ENCODE data around the gene CEL.

The CEL gene

DNA sequence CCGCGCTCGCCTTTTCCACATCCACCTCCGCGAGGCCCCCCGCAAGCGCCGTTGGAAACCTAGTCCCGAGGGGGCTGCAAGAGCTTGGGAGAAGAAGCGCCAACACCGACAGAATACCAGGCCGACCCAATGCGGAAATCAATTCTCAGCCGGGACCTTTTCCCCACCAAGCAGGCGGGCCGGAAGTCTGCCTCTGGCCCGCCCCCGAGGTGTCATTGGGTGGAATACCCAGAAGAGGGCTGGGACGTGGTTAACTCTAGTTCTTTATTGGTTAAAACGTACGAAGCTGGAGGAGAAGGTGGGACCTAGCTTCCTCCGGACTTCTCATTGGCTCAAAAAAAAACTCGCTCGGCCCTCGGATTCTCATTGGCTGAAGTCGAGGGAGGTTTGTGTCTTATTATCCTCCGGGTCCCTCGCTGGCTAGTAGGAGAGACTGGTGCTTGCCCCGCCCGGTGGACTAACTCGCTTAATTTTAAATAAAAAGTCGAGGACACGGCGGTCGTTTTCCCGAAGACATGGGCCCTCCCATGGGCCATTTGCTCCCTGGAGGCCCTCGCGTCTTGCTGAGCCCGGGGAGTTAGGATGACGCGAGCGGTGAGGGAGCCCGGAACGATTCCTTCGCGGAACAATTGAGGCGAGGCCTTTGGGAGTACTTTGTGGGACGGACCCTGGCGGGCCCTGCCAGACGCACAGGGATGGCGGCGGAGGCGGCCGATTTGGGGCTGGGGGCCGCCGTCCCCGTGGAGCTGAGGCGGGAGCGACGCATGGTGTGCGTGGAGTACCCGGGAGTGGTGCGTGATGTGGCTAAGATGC is 31.3 kb upstream of the CEL start, which contains the start of gene GTF3C5 (continued):
- TF ChIP-seq, protein P1, sequence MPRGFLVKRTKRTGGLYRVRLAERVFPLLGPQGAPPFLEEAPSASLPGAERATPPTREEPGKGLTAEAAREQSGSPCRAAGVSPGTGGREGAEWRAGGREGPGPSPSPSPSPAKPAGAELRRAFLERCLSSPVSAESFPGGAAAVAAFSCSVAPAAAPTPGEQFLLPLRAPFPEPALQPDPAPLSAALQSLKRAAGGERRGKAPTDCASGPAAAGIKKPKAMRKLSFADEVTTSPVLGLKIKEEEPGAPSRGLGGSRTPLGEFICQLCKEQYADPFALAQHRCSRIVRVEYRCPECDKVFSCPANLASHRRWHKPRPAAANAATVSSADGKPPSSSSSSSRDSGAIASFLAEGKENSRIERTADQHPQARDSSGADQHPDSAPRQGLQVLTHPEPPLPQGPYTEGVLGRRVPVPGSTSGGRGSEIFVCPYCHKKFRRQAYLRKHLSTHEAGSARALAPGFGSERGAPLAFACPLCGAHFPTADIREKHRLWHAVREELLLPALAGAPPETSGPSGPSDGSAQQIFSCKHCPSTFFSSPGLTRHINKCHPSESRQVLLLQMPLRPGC (tag by site-specific recombination; IDR thresholded peaks at IDR 0.05) = peak; percentile 96
- TF ChIP-seq ZNF660 (tag by site-specific recombination; IDR thresholded peaks at IDR 0.05) (peak; percentile 96), MEIS1 (CRISPR knock-in tag; IDR thresholded peaks at IDR 0.05; ENCODE audit: borderline replicate concordance) (0 out of 2 replicates have a peak, but pooled peaks have one; percentile 31), ZNF19 (tag by site-specific recombination; IDR thresholded peaks at IDR 0.05; ENCODE audit: low read depth) (0 out of 2 replicates have a peak, but pooled peaks have one; percentile 29), ZNF248 (tag by site-specific recombination; IDR thresholded peaks at IDR 0.05) (no peak), KLF9 (tag by site-specific recombination; IDR thresholded peaks at IDR 0.05; ENCODE audit: low read depth) (peak; percentile 65), ZNF707 (tag by site-specific recombination; IDR thresholded peaks at IDR 0.05) (no peak), ZBTB1 (tag by site-specific recombination; IDR thresholded peaks at IDR 0.05) (peak; percentile 80), ZNF580 (tag by site-specific recombination; IDR thresholded peaks at IDR 0.05) (peak; percentile 98), ZNF10 (tag by site-specific recombination; IDR thresholded peaks at IDR 0.05) (peak; percentile 60; the same call in 1 of the 2 replicates), ZNF157 (tag by site-specific recombination; IDR thresholded peaks at IDR 0.05) (no peak), RBAK (tag by site-specific recombination; IDR thresholded peaks at IDR 0.05) (no peak), ZNF121 (tag by site-specific recombination; IDR thresholded peaks at IDR 0.05) (peak; percentile 86), ZNF76 (tag by site-specific recombination; IDR thresholded peaks at IDR 0.05; ENCODE audit: borderline replicate concordance, low read depth) (peak; percentile 88), ZNF843 (tag by site-specific recombination; IDR thresholded peaks at IDR 0.05) (peak; percentile 81; the same call in 1 of the 2 replicates), ZNF629 (tag by site-specific recombination; IDR thresholded peaks at IDR 0.05) (peak; percentile 86), ZSCAN16 (tag by site-specific recombination; IDR thresholded peaks at IDR 0.05) (peak; percentile 61; the same call in 1 of the 2 replicates), ZNF423 (tag by site-specific recombination; IDR thresholded peaks at IDR 0.05) (0 out of 2 replicates have a peak, but pooled peaks have one; percentile 26), ZNF354C (tag by site-specific recombination; IDR thresholded peaks at IDR 0.05; ENCODE audit: borderline replicate concordance, low read depth) (no peak)
- TF ChIP-seq, protein P2, sequence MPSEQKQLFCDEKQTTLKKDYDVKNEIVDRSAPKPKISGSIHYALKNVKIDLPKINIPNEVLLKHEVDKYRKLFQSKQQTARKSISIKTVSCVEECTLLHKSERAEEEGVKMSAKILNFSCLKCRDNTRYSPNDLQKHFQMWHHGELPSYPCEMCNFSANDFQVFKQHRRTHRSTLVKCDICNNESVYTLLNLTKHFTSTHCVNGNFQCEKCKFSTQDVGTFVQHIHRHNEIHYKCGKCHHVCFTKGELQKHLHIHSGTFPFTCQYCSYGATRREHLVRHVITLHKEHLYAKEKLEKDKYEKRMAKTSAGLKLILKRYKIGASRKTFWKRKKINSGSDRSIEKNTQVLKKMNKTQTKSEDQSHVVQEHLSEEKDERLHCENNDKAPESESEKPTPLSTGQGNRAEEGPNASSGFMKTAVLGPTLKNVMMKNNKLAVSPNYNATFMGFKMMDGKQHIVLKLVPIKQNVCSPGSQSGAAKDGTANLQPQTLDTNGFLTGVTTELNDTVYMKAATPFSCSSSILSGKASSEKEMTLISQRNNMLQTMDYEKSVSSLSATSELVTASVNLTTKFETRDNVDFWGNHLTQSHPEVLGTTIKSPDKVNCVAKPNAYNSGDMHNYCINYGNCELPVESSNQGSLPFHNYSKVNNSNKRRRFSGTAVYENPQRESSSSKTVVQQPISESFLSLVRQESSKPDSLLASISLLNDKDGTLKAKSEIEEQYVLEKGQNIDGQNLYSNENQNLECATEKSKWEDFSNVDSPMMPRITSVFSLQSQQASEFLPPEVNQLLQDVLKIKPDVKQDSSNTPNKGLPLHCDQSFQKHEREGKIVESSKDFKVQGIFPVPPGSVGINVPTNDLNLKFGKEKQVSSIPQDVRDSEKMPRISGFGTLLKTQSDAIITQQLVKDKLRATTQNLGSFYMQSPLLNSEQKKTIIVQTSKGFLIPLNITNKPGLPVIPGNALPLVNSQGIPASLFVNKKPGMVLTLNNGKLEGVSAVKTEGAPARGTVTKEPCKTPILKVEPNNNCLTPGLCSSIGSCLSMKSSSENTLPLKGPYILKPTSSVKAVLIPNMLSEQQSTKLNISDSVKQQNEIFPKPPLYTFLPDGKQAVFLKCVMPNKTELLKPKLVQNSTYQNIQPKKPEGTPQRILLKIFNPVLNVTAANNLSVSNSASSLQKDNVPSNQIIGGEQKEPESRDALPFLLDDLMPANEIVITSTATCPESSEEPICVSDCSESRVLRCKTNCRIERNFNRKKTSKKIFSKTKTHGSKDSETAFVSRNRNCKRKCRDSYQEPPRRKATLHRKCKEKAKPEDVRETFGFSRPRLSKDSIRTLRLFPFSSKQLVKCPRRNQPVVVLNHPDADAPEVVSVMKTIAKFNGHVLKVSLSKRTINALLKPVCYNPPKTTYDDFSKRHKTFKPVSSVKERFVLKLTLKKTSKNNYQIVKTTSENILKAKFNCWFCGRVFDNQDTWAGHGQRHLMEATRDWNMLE (tag by site-specific recombination; conservative IDR thresholded peaks at IDR 0.05; ENCODE audit: low read depth) = peak; percentile 76
- TF ChIP-seq, protein P3, sequence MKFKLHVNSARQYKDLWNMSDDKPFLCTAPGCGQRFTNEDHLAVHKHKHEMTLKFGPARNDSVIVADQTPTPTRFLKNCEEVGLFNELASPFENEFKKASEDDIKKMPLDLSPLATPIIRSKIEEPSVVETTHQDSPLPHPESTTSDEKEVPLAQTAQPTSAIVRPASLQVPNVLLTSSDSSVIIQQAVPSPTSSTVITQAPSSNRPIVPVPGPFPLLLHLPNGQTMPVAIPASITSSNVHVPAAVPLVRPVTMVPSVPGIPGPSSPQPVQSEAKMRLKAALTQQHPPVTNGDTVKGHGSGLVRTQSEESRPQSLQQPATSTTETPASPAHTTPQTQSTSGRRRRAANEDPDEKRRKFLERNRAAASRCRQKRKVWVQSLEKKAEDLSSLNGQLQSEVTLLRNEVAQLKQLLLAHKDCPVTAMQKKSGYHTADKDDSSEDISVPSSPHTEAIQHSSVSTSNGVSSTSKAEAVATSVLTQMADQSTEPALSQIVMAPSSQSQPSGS (tag by site-specific recombination; IDR thresholded peaks at IDR 0.05; ENCODE audit: low read depth) = peak; percentile 30; the same call in 1 of the 2 replicates
- TF ChIP-seq, protein P4, sequence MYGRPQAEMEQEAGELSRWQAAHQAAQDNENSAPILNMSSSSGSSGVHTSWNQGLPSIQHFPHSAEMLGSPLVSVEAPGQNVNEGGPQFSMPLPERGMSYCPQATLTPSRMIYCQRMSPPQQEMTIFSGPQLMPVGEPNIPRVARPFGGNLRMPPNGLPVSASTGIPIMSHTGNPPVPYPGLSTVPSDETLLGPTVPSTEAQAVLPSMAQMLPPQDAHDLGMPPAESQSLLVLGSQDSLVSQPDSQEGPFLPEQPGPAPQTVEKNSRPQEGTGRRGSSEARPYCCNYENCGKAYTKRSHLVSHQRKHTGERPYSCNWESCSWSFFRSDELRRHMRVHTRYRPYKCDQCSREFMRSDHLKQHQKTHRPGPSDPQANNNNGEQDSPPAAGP (tag by site-specific recombination; IDR thresholded peaks at IDR 0.05) = peak; percentile 99
- TF ChIP-seq, protein P5, sequence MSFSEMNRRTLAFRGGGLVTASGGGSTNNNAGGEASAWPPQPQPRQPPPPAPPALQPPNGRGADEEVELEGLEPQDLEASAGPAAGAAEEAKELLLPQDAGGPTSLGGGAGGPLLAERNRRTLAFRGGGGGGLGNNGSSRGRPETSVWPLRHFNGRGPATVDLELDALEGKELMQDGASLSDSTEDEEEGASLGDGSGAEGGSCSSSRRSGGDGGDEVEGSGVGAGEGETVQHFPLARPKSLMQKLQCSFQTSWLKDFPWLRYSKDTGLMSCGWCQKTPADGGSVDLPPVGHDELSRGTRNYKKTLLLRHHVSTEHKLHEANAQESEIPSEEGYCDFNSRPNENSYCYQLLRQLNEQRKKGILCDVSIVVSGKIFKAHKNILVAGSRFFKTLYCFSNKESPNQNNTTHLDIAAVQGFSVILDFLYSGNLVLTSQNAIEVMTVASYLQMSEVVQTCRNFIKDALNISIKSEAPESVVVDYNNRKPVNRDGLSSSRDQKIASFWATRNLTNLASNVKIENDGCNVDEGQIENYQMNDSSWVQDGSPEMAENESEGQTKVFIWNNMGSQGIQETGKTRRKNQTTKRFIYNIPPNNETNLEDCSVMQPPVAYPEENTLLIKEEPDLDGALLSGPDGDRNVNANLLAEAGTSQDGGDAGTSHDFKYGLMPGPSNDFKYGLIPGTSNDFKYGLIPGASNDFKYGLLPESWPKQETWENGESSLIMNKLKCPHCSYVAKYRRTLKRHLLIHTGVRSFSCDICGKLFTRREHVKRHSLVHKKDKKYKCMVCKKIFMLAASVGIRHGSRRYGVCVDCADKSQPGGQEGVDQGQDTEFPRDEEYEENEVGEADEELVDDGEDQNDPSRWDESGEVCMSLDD (tag by site-specific recombination; IDR thresholded peaks at IDR 0.05) = peak; percentile 68; the same call in 1 of the 2 replicates
- TF ChIP-seq, protein P6, sequence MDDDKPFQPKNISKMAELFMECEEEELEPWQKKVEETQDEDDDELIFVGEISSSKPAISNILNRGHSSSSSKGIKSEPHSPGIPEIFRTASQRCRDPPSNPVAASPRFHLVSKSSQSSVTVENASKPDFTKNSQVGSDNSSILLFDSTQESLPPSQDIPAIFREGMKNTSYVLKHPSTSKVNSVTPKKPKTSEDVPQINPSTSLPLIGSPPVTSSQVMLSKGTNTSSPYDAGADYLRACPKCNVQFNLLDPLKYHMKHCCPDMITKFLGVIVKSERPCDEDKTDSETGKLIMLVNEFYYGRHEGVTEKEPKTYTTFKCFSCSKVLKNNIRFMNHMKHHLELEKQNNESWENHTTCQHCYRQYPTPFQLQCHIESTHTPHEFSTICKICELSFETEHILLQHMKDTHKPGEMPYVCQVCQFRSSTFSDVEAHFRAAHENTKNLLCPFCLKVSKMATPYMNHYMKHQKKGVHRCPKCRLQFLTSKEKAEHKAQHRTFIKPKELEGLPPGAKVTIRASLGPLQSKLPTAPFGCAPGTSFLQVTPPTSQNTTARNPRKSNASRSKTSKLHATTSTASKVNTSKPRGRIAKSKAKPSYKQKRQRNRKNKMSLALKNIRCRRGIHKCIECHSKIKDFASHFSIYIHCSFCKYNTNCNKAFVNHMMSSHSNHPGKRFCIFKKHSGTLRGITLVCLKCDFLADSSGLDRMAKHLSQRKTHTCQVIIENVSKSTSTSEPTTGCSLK (tag by site-specific recombination; IDR thresholded peaks at IDR 0.05) = no peak

All from HEK293 (cell line).